Measurements from ENCODE around the gene PTBP1.
"Not testable (repeated sequence)": the region's sequence is repeated elsewhere in the genome, so short reads cannot be mapped to it uniquely, and the experiment has no call there.

The PTBP1 gene

GRCh38 chr19:829129-829758 lies 32.0 kb downstream of the PTBP1 start:
- no peak for DNase-seq (ENCODE audit: low read depth)

GRCh38 chr19:831407-832369 lies 34.4 kb downstream of the PTBP1 start:
- no peak for DNase-seq (ENCODE audit: low read depth)

GRCh38 chr19:834216-834615 lies 37.0 kb downstream of the PTBP1 start:
- no peak for DNase-seq (ENCODE audit: low read depth)

GRCh38 chr19:835210-835810 lies 38.1 kb downstream of the PTBP1 start:
- no peak for DNase-seq (ENCODE audit: low read depth)

- no peak for DNase-seq (ENCODE audit: low read depth)
These were observed 43.4 kb downstream of the PTBP1 start, which contains the start of gene PRTN3 for GRCh38 chr19:840519-841206. PRTN3 (plus strand) TSS chr19:840999; CDS start chr19:841009, 10 bp downstream.

GRCh38 chr19:842802-843179 lies 45.5 kb downstream of the PTBP1 start:
- not testable (repeated sequence) for DNase-seq (ENCODE audit: low read depth)

GRCh38 chr19:843180-843835 lies 46.1 kb downstream of the PTBP1 start:
- no peak for DNase-seq (ENCODE audit: low read depth)

GRCh38 chr19:843836-844545 lies 46.7 kb downstream of the PTBP1 start:
- no peak for DNase-seq (ENCODE audit: low read depth)

GRCh38 chr19:844546-844971 lies 47.3 kb downstream of the PTBP1 start:
- no peak for DNase-seq (ENCODE audit: low read depth)

- no peak for DNase-seq (ENCODE audit: low read depth)
These were observed 48.7 kb downstream of the PTBP1 start for GRCh38 chr19:845707-846521.

- no peak for DNase-seq (ENCODE audit: low read depth)
These were observed 51.2 kb downstream of the PTBP1 start for GRCh38 chr19:848386-848921.

- not testable (repeated sequence) for DNase-seq (ENCODE audit: low read depth)
These were observed 51.9 kb downstream of the PTBP1 start for GRCh38 chr19:849195-849594.

GRCh38 chr19:850221-850978 lies 53.1 kb downstream of the PTBP1 start:
- no peak for DNase-seq (ENCODE audit: low read depth)

GRCh38 chr19:850979-851335 lies 53.7 kb downstream of the PTBP1 start:
- DNase-seq (ENCODE audit: low read depth), result no peak

- no peak for DNase-seq (ENCODE audit: low read depth)
These were observed 55.1 kb downstream of the PTBP1 start, which contains the start of gene ELANE for GRCh38 chr19:852136-853013. ELANE (plus strand) TSS chr19:852303; CDS start chr19:852329, 26 bp downstream.

- no peak for DNase-seq (ENCODE audit: low read depth)
These were observed 55.8 kb downstream of the PTBP1 start for GRCh38 chr19:853014-853585.

- DNase-seq (ENCODE audit: low read depth), result not testable (repeated sequence)
These were observed 56.5 kb downstream of the PTBP1 start for GRCh38 chr19:853614-854220.
